PFSK-1 (cell line): ENCODE measurements around the gene CCDC12.

Experiments
- POLR2AphosphoS5 ChIP-seq: IDR thresholded peaks from 2 replicates; pipeline ENCODE4 v1.6.1; 2012; ENCODE audit warnings: low read depth, mild to moderate bottlenecking, control low read depth, low read length, moderate library complexity
- SIN3A ChIP-seq: IDR thresholded peaks from 2 replicates; pipeline ENCODE4 v1.6.1; 2012; ENCODE audit warnings: mild to moderate bottlenecking, low read length, moderate library complexity, borderline replicate concordance; ENCODE audit not compliant: insufficient read depth
- TAF1 ChIP-seq: IDR thresholded peaks from 2 replicates; pipeline ENCODE4 v1.6.1; 2012; ENCODE audit warnings: low read length, control low read depth, borderline replicate concordance; ENCODE audit not compliant: insufficient read depth
- TF ChIP-seq, protein P1 (sequence below), 2 experiments: IDR thresholded peaks; 2 replicates each; pipeline versions ENCODE4 v1.6.1 to v1.8.0; 2011 to 2012; ENCODE audit warnings: low read depth in 2 of 2, low read length in 2 of 2, control low read depth in 1 of 2, inconsistent platforms in 1 of 2, mild to moderate bottlenecking in 1 of 2, moderate library complexity in 1 of 2; ENCODE audit not compliant: insufficient read depth in 1 of 2

DNA sequence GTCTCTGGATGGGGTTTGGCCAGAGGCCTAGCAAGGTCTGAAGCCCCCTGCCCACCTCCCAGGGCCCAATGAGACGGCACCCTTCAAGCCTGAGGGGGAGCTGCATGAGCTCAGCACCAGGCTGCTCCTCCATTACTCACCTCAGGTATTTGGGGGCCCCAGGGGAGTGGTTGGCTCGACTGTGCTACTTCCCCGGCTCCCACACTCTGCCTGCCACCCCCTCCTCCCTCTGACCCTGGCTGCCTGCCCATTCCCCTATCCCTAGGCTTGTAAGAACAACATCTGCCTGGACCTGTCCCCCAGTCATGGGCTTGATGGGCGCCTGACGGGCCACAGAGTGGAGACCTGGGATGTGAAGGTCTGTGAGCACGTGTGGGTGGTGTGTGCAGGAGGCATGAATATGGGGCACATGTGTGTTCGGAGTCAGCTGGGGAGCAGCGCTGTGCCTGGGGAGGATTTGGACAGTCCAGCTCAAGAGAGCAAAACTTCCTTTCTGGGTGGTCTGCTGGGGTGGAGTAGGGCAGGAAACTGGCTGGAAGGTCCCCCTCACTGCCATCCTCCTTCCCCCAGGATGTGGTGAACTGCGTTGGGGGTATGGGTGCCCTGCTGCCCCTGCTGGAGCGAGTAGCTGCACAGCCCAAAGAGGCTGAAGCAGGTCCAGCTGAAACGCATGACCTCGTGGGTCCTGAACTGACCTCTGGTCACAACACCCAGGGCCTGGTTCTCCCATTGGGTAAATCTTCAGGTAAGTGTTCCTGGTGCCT is 20.3 kb upstream of the CCDC12 start:
- TF ChIP-seq, protein P1, sequence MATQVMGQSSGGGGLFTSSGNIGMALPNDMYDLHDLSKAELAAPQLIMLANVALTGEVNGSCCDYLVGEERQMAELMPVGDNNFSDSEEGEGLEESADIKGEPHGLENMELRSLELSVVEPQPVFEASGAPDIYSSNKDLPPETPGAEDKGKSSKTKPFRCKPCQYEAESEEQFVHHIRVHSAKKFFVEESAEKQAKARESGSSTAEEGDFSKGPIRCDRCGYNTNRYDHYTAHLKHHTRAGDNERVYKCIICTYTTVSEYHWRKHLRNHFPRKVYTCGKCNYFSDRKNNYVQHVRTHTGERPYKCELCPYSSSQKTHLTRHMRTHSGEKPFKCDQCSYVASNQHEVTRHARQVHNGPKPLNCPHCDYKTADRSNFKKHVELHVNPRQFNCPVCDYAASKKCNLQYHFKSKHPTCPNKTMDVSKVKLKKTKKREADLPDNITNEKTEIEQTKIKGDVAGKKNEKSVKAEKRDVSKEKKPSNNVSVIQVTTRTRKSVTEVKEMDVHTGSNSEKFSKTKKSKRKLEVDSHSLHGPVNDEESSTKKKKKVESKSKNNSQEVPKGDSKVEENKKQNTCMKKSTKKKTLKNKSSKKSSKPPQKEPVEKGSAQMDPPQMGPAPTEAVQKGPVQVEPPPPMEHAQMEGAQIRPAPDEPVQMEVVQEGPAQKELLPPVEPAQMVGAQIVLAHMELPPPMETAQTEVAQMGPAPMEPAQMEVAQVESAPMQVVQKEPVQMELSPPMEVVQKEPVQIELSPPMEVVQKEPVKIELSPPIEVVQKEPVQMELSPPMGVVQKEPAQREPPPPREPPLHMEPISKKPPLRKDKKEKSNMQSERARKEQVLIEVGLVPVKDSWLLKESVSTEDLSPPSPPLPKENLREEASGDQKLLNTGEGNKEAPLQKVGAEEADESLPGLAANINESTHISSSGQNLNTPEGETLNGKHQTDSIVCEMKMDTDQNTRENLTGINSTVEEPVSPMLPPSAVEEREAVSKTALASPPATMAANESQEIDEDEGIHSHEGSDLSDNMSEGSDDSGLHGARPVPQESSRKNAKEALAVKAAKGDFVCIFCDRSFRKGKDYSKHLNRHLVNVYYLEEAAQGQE (IDR thresholded peaks at IDR 0.05; ENCODE audit: insufficient read depth in 1 of 2, low read depth in 2 of 2, low read length in 2 of 2): no peak
- TF ChIP-seq POLR2AphosphoS5: no peak
- TF ChIP-seq SIN3A: no peak
- no peak for TF ChIP-seq TAF1
